VCaP (cell line): ENCODE results near the gene KANSL2.

Experiments used
- H3K27ac ChIP-seq: fragments of 450-650 bp; 2 replicates; pipeline ENCODE4 v1.5.1; 2017
- TF ChIP-seq, protein P1 (sequence below): fragments of 450-650 bp; conservative IDR thresholded peaks from 2 replicates; pipeline ENCODE4 v1.5.1; 2017; ENCODE audit warnings: mild to moderate bottlenecking, moderate library complexity

KANSL2 gene

DNA sequence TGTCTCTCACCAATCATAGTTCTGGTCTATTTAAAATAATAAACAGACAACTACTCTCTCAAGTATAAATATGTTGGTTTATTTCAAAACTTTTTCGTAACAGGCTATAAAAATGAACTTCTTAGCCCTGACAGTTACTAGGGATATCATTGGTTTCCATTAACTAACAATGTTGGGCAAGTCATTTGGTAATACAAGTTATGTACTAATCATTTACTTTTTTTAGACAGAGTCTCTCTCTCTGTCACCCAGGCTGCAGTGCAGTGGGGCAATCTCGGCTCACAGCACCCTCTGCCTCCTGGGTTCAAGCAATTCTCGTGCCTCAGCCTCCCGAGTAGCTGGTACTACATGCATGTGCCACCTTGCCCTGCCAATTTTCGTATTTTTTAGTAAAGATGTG lies 14.6 kb upstream of the KANSL2 start:
- TF ChIP-seq, protein P1, sequence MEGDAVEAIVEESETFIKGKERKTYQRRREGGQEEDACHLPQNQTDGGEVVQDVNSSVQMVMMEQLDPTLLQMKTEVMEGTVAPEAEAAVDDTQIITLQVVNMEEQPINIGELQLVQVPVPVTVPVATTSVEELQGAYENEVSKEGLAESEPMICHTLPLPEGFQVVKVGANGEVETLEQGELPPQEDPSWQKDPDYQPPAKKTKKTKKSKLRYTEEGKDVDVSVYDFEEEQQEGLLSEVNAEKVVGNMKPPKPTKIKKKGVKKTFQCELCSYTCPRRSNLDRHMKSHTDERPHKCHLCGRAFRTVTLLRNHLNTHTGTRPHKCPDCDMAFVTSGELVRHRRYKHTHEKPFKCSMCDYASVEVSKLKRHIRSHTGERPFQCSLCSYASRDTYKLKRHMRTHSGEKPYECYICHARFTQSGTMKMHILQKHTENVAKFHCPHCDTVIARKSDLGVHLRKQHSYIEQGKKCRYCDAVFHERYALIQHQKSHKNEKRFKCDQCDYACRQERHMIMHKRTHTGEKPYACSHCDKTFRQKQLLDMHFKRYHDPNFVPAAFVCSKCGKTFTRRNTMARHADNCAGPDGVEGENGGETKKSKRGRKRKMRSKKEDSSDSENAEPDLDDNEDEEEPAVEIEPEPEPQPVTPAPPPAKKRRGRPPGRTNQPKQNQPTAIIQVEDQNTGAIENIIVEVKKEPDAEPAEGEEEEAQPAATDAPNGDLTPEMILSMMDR = no peak
- no peak overlapping the region for H3K27ac ChIP-seq

DNA sequence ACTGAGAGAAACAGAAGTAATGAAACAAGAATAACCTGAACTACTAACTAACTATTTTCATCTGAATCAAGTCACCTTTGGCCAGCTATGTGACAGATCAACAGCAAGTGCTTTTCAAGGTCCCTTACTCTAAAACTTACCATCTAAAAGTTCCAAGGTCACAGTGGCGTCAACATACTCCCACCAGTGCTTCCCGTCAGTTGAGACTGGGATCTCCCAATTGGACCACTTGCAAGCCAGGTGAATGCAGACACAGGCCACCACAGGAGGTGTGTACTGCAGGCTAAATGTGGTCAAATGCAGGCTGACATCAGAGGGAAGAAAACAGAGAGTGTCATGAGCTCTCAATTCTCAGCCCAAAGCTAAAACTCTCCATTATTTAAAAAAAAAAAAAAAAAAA lies 13.8 kb upstream of the KANSL2 start:
- no peak overlapping the region for H3K27ac ChIP-seq
- TF ChIP-seq, protein P1 = no peak

DNA sequence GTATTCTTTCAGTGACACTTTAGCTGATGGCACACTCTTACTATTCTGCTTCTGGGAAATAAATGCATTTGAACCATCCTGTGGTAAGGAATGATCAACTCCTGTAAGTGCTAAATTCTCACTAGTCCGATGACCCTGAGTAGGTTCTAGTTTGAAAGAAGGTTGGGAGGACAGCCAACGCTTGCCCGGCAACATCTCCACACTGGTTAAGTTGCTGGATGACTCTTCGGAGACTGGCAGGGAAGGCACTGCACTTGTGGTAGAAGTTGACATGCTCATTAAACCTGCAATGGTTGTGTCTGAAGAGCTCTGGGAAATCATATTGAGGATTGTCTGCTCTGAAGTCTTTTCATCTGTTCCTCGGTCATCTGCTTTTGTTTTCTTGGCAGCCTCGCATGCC lies 12.0 kb upstream of the KANSL2 start:
- H3K27ac ChIP-seq = no peak overlapping the region
- TF ChIP-seq, protein P1 = no peak

DNA sequence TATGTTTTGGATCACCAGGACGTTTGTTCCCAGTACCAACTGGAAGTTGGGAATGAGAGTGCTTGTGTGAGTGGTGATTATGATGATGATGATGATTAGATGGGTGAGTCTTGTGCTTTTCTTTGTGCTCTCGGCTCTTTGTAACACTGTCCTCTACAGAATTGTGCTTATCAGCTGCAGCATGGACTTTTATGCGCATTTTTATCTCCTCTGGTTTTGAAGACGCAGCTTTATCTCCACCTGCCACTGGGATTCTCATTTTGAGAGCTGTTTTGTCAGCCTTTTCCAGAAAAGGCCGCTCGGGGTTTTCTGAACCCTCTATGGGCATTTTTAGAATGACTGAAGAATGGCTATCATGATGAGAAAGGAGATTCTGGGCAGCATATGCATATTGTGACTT lies 11.5 kb upstream of the KANSL2 start:
- TF ChIP-seq, protein P1 = no peak
- H3K27ac ChIP-seq = no peak overlapping the region

DNA sequence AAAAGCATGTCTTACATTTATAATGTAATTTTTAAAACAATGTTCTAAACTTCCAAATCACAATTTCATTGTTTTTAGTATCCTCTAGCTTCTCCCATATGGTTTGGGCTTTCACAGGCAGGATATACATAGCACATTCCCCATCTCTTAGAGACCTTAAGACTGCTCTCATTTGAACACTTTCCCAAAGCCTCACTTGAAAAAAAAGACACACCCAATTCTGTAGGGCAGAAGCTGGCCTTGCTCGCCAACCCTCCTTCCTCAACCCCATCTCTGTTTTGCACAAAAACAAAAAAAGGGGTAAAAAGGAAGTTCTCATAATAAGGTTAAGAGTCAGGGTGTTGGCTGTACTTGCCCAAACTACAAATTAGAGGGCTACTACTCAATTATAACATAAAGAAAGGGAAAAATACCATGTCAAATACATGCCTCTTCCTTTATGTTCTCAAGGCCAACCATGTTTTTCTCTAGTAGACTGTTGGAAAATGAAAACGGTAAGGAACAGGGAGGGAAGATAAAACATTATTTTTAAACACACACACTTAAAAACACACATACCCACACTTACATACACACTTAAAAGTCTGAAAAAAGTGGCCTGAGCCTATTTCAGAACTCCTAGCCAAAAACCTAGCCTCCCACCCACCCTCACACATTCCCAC lies 9.9 kb upstream of the KANSL2 start:
- TF ChIP-seq, protein P1 = no peak
- no peak overlapping the region for H3K27ac ChIP-seq

DNA sequence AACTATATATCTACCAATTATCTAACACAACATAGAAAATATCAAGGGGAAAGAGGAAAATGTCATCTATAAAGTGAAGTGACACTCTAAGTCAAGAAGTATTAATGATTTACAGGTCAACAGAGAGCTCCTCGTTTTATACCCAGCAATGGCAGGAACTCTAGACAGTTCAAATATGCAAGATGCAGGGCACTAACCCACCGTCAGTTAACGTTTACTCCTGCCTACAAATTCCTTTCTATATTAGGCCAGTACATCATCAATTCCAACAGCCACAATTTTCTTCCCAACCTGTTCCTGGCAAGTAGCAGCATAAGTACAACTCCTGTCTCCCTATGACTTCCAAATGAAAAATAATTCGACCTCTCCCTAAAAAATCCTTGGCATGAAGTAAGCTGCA lies 9.0 kb upstream of the KANSL2 start:
- TF ChIP-seq, protein P1 = no peak
- no peak overlapping the region for H3K27ac ChIP-seq

DNA sequence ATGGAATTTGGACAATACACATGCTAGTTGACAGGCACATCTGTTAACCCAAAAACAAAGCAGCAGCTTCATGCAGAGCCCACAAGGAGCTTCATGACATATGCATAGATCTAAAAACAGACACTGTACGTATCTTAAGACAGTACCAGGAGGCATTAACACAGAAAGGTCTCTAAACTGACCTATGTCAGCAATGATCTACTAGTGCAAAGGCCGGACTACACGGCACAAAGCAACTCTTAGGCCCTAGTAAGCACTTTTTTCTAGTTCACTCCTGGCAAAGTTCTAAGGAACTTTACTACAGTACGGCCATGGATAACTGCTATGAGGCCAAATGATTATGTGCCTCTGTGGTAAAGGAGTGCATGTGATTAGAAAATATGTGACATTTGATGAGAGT lies 8.4 kb upstream of the KANSL2 start:
- no peak overlapping the region for H3K27ac ChIP-seq

More for the DNA sequence above, 8.4 kb upstream of the KANSL2 start:
- TF ChIP-seq, protein P1 = no peak
